Right renal pelvis (tissue), 4 donors: ENCODE data around the gene PTK6. TPM values are rescaled to one million over a fixed set of nuclear protein-coding genes. Genes with fewer than 3 reads are reported as not detected.
"Not testable (repeated sequence)": the region's sequence is repeated elsewhere in the genome, so short reads cannot be mapped to it uniquely, and the experiment has no call there.

ENCODE experiments used
- DNase-seq, 4 donors: peaks; one replicate each; pipeline ENCODE4 v3.0.0-alpha.2; 2013; ENCODE audit warnings: low read depth in 4 of 4, low spot score in 3 of 4, missing footprints in 1 of 4
- polyA plus RNA-seq, 4 donors: library from polyadenylated mRNA; unstranded; fragments of 120-200 nt; gene quantifications; one replicate each; pipeline ENCODE4 v1.2.1, GENCODE V29; 2013; ENCODE audit not compliant: insufficient read length in 4 of 4

PTK6 gene
- polyA plus RNA-seq, 4 donors = 0.44 to 1.1 (median 0.81) TPM

- DNase-seq = no peak
Measured at GRCh38 chr20:63517376-63518309, 19.5 kb downstream of the PTK6 start.

GRCh38 chr20:63514520-63514919, 22.7 kb downstream of the PTK6 start:
- not testable (repeated sequence) for DNase-seq

GRCh38 chr20:63513207-63513606, 24.0 kb downstream of the PTK6 start:
- DNase-seq = no peak

- no peak for DNase-seq
Measured at GRCh38 chr20:63509088-63509564, 28.1 kb downstream of the PTK6 start.

- no peak for DNase-seq
Measured at GRCh38 chr20:63508072-63508768, 29.0 kb downstream of the PTK6 start.

GRCh38 chr20:63507083-63507743, 30.0 kb downstream of the PTK6 start:
- no peak for DNase-seq

GRCh38 chr20:63505723-63506122, 31.5 kb downstream of the PTK6 start:
- DNase-seq = no peak

- no peak for DNase-seq
Measured at GRCh38 chr20:63505281-63505680, 31.9 kb downstream of the PTK6 start.

GRCh38 chr20:63504642-63505041, 32.5 kb downstream of the PTK6 start:
- no peak for DNase-seq

- no peak for DNase-seq
Measured at GRCh38 chr20:63503524-63503923, 33.7 kb downstream of the PTK6 start.

- DNase-seq = no peak
Measured at GRCh38 chr20:63502671-63503172, 34.5 kb downstream of the PTK6 start.

- DNase-seq = no peak
Measured at GRCh38 chr20:63501818-63502670, 35.1 kb downstream of the PTK6 start.

- DNase-seq = no peak
Measured at GRCh38 chr20:63500902-63501817, 36.0 kb downstream of the PTK6 start.

GRCh38 chr20:63500151-63500901, 36.9 kb downstream of the PTK6 start:
- DNase-seq = no peak

- no peak for DNase-seq
Measured at GRCh38 chr20:63499338-63499969, 37.7 kb downstream of the PTK6 start.

- DNase-seq = no peak
Measured at GRCh38 chr20:63498960-63499337, 38.2 kb downstream of the PTK6 start, which contains the start of gene EEF1A2. Gene EEF1A2, minus strand, starts transcription at chr20:63499083. Its CDS starts 1,320 bp downstream, at chr20:63497763.
